EH (cell line): ENCODE results near the gene SLC48A1.

Source experiments
- DNase-seq: peaks from one replicate; pipeline ENCODE4 v3.0.0-alpha.2; 2015; ENCODE audit warnings: low read depth

SLC48A1 gene

GRCh38 chr12:47757840-47758583, 15.0 kb upstream of the SLC48A1 start:
- no peak for DNase-seq

- no peak for DNase-seq
Measured at GRCh38 chr12:47758584-47758833, 14.5 kb upstream of the SLC48A1 start.

- DNase-seq: peak; percentile 86
Measured at GRCh38 chr12:47758834-47759690, 14.0 kb upstream of the SLC48A1 start, which contains the start of gene RAPGEF3. Gene RAPGEF3, minus strand, starts transcription at chr12:47758880. Its CDS starts 324 bp downstream, at chr12:47758556.

DNA sequence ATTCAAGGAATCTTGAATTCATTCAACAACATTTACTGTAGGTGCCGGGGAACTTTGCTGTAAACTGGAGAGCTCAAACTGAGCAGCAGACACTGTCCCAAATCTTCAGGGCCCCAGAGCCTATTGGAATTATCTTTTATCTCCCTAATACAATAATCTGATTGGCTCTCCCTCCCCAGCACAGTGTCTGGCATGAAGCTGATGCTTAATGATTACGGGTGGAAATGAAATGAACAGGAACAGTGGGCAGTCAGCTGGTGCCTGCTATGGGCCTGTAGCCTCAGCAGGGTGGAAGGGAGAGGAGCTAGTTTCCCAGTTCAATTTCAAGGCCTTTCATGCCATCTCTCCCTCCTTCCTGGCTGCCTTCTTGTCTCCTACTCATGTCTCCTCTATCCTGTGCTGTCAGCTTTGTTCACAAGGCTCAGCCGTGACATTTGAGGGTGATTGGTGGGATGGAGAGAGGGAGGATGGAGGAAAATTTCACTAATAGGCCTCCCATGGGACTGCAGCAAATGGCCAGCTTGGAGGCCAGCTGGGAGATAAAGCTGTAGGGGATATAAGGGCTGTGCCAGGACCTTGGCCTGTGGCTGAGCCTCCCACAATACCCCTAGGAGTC, 10.1 kb upstream of the SLC48A1 start:
- no peak for DNase-seq

GRCh38 chr12:47763481-47764346, 9.3 kb upstream of the SLC48A1 start:
- DNase-seq: no peak

DNA sequence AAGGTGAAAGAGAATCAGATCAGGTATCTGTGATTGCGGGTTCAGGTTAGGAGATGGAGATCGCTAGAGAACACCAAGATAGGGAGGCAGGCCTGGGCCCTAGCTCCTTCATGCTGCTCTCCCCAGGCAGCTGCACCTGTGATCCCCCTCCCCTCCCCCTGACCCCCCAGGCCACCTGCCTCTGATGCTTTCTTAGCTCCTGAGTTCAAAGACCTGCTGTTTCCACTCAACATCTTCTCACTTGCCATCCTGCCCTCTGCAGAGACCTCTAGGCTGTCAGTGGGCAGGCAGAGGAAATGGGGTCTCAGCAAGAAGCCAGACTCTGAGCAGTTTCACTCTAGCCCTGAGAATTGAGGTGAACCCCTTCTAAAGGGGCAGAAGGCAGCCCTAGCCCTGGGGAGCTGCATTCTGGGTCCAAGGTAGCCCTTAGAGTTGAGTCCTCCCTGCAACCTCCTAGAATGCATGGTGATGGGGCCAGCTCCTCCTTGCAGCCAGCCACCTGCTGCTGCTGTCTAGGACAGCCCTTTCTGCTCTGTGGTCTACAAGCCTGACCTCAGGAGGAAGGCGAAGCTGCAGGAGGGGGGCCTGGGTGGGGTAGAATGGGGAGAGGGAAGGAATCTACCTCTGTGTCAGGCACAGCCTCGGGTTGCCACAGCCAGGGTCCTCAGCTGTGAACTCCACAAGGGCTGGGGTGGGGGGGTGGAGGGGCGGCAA, 6.4 kb upstream of the SLC48A1 start:
- DNase-seq: no peak

GRCh38 chr12:47767216-47767724, 5.8 kb upstream of the SLC48A1 start:
- peak; percentile 53 for DNase-seq

- peak; percentile 56 for DNase-seq
Measured at GRCh38 chr12:47768323-47768811, 4.7 kb upstream of the SLC48A1 start.

DNA sequence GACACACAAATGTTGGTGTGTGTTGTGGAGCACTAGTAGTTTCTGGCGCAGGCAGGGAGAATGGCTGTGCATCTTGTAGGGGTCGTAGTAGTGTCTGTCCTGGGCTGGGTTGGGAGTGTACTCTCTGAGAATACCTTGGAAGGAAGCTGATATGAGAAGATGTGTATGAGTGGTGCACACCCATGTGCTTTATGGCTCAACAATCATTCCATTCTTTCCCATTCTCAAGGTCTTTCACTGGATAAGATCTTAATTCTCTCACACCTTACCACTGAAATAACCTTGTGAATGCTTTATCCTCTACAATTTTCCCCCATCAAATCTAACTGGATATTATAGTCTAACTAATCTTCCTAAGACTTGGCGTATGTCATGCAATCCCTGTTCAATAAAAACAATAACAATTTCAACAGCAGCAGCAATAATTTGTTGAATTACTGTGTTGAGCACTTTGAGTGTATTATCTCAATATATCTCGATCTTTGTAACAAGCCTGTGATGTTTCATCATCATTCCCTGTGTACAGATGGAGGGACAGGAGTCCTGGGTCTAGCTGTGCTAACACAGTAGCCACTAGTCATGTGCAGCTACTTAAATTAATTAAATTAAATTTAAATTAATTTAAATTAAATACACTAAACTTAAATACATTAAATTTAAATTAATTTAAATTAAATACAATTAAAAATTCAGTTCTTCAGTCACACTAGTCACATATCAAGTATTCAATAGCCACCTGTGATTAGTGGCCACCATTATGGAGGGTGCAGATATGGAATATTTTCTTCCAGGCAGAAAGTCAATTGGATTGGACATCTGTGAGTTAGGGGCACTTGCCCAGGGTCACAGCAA, 3.6 kb upstream of the SLC48A1 start:
- DNase-seq: no peak

DNA sequence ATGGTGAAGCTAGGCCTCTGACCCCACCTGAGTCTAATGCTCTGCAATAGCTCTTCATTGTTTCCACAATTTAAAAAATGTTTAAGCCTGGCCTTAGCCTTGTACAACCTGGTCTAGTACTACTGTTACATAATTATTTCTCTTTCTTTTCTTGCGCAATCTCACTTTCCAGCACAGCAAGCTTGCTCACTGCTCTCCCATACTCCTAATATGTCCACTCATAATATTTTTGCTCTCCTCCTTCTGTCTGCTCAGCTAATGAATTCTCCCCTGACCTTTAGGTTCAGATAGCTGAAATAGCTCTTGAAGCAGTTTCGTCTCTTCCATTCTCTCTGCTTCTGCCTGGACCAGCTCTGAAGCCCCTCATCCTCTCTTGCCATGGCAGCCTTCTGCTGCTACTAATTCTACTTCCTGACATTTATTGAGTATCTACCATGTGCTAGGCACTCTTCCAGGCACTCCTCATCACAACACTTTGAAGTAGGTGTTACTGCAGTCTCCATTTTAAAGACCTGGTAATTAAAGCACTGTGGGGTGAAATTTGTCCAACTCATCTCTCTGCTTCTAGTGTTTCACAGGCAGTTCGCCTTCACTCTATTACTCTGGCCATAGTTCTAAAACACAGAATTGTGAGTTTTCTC, 2.8 kb upstream of the SLC48A1 start:
- peak; percentile 55 for DNase-seq

GRCh38 chr12:47771304-47771703, 1.7 kb upstream of the SLC48A1 start:
- DNase-seq: no peak

GRCh38 chr12:47772094-47772660, 861 bp upstream of the SLC48A1 start:
- no peak for DNase-seq

DNA sequence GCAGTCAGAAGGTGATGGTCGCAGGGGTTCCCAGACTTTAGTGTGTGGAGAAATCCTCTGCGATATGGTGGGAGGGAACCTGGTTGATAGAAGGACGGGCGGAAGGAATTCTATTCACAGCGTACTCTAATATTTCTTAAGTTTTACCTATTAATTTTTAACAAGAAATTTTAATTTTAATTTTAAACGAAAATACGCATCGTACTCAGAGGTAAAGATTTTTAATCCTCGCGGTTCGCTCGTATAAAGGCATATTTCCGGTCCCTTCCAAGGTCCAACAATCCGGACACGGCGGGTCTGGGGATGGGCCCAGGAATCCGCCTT, 338 bp upstream of the SLC48A1 start:
- DNase-seq: no peak

DNA sequence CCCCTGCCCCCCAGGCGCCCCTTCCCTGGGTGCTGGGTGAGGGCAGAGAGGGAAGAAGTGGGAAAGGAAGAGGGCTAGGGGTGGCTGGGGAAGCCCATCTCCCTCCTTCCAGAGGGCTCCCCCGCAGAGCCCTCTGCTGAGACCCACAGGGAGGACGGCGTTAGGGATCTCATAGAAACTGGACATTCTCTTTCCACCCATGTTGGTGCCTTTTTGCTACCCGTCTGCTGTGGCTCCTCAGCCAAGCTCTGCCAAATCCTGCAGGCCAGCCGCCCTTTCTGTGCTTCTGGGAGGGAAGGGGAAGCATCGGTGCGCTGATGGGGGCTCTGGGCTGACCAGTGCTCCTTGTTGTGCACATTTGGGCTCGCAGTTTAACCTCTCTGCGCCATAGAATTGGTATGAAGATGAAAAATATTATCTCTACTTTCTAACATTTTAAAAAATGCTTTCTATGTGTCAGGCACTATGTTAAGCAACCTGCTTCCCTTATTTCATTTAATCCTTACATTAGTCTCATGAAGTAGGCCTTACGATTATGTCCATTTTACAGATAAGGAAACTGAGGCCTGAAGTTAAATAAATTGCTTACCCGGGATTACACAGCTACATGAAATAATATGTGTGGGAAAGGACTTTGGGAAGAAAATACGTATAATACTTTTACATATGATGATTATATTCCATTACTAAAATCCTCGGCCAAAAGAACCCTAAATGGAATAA, 981 bp downstream of the SLC48A1 start:
- no peak for DNase-seq

DNA sequence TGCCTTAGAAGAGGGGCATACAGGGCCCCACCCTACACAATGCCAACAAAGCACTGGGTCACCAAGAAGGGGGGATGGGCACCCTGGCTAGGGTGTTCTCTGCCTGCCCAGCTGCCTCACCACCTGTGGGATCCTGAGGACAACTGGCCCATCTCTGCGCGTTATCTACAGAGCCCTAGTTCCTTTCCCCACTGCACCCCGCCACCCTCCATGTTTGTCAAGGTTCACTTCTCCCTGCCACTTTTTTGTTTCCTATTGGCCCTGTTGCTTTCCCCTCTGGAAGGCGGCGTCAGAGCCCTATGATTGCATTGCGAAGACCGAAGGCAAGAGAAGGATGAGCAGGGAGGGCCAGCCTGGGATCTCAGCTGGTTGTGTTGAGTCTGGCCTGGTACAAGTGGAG, 1.6 kb downstream of the SLC48A1 start:
- no peak for DNase-seq

- peak; percentile 62 for DNase-seq
Measured at GRCh38 chr12:47775100-47775911, 2.3 kb downstream of the SLC48A1 start.

- peak; percentile 69 for DNase-seq
Measured at GRCh38 chr12:47776471-47777143, 3.6 kb downstream of the SLC48A1 start.
